Hematopoietic multipotent progenitor cell treated with erythropoietin and hydrocortisone succinate and interleukin-3 and kit ligand, for 17 days (in vitro differentiated cells): Measurements from ENCODE around the gene LMNB1.
"Not testable (repeated sequence)": the region's sequence is repeated elsewhere in the genome, so short reads cannot be mapped to it uniquely, and the experiment has no call there.

Experiments used
- DNase-seq: peaks from one replicate; pipeline ENCODE4 v3.0.0-alpha.2; 2015; ENCODE audit warnings: low spot score

Gene LMNB1

DNA sequence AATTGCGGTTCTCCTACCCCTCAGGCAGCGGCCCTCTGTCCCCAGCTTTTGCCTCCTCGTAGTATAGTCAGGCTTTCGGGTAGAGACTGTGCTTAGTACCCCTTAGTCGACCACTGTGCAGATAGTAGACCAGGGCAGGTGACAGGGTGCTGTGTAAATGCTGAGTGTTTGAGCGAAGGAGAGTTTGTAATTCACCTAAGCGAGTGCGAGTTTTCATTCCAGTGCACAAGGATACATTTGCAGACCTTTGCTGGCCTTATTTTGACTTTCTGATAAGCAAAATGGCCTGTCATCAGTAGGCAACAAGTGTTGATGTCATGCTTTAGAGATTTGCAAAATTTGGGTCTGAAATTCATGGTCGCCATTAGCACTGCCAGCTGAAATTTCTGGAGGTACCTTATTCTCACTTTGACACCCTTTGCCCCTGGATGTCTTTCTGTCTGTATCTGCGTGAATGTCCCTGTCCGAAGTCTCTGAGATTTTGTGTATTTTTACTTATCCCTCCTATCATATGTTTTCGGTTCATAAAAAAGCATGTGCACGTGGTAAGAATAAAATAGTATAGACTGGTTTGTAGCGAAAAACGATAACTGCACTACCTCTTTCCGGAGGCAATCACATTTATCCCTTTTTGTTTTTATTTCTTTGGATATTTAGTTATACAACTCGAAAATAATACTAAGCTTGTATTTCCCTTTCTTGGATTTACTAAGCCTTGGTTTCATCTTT, 1.9 kb downstream of the LMNB1 start:
- DNase-seq, result peak; percentile 36

DNA sequence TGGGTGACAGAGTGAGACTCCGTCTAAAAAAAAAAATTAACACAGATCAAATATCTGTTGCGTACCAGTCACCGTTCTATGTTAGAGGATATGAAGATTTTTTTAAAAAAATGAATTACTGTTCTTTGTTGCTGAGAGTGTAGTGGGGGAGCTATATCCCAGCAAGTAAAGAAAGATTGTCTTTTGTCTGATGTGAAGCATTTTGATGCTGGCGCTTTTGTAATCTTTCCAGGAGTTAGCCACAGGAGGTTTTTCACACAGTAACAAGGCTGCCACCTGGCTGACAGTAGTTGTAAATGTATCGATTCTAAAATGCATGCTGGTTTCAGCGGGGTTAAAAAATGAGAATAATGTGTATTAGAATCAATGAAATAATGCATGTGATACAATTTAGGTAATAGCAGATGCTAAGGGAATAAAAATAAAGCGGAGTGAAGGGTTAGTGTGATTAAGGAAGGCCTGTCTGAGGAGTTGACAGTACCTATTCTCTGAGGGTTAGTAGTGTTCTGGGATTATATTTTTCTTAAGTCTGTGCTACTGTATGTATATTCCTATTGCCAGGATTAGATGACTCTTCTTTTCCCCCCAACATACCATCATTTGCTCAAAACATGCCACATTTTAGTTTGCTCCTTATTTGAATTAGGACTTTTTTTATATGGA, 3.4 kb downstream of the LMNB1 start:
- DNase-seq, result peak; percentile 62

DNA sequence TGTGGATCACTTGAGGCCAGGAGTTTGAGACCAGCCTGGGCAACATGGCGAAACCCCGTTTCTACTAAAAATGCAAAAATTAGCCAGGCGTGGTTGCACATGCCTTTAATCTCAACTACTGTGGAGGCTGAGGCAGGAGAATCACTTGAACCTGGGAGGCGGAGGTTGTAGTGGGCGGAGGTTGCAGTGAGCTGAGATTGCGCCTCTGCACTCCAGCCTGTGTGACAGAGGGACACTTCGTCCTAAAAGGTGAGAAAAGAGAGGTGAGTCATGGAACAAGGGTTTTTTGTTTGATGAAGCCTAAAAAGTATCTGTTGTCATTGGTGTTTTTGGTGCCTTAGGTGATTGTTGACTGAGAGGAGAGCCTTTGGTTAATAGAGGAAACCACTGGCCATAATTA, 11.5 kb downstream of the LMNB1 start:
- DNase-seq, result not testable (repeated sequence)

DNA sequence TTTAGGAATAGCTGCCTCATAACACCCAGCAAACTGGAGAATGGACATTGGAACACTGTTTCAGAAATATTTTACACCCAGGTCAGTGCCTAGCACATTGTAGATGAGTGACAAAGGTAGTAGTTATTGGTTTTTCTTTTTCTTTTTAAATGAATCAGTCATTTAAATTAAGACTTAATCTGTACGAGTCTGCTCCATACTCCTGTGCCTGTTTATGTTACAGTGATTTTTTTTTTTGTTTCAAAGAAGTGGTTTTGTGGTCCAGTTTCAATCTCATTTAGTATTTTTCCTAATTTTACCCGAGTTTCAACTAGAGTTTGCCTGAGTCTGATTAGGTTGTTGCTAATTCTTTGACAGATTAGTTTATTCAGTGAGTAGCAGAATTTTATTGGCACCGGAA, 16.2 kb downstream of the LMNB1 start:
- DNase-seq, result no peak

DNA sequence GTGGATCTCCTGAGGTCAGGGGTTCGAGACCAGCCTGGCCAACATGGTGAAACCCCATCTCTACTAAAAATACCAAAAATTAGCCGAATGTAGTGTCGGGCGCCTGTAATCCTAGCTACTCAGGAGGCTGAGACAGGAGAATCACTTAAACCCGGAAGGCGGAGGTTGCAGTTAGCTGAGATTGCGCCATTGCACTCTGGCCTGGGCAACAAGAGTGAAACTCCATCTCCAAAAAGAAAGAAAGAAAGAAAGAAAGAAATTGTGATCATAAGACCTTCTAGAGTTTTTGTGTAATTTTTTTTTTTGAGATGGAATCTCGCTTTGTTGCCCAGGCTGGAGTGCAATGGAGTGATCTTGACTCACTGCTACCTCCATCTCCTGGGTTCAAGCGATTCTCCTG, 16.7 kb downstream of the LMNB1 start:
- not testable (repeated sequence) for DNase-seq

DNA sequence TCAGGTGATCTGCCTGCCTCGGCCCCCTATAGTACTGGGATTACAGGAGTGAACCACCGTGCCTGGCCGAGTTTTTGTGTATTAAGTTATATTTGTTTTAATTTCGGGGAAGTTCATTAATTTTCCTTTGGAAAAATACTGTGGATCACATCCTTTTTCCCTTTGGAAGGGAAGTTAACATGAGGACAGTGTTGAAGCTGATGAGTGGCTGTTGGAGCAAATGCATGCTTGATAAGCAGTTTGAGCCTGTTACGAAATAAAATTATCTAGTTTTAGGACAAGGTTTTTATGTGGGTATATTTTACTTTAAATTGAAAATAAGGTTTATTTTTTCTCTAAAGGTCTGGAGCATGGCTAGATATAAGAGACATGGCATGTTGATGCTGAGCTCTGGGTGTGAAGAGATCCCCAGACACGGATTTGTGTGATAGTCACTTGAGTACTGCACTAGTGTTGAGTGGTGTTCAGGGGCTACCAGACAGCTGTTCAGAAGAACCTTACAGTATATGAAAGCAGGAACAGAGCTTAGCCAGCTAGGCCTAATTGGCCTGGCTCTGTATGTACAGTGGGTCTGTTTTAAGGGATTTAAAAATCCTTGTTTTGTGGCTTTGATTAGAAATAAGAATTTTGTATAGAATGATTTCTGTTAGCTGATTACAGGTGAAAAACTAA, 17.4 kb downstream of the LMNB1 start:
- DNase-seq, result no peak

DNA sequence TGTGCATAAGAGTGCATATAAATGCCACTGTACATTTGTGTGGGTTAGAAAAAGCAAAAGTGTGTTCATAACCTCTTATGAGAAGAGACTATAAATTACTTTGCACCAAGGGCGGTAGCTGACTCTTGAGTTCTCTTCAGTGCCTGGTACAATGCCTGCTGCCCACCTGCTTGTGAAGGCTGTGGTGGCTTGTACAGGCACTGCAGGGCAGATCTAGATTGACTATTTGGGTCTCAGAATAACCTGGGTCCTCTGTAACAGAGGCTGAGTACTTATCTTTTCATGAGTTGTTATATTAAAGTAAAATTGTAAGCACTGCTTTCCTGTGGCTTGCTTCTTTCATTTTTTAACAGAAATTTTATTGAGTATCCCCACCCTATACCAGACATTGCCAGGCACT, 22.8 kb downstream of the LMNB1 start:
- no peak for DNase-seq

DNA sequence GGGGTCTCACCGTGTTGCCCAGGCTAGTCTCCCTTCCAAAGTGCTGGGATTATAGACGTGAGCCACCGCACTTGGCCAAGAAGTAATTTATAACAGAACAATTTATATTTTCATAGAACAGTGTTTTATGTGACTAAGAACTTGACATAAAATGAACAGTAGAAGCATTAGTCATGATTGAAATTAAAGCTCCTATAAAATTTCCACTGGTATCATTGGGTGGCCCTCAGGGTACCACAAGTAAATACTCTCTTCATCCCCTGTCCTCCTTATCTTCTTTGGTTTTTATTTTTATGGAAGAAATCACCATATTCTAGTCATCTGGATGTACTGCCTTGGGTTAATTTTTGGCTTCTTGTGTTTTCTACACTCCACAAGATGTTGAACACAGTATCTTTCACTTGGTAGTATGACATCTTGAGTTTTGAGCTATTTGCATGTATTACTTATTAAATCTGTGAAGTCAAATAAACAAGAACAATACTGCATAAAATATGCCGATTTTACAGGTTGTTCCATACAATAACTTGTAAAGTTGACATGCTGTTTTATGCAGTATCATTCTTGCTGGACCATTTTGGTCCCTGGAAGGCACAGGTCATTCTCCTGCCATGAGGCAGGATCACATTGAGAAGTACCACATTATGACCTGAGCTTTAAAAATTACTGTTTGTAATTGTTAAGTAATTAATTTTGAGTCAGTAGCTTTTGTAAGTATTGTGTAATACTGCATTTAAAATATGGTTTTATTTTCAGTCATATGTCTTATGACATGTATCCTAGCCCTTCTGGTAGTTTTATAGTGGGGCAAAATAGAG, 24.4 kb downstream of the LMNB1 start:
- DNase-seq, result no peak

DNA sequence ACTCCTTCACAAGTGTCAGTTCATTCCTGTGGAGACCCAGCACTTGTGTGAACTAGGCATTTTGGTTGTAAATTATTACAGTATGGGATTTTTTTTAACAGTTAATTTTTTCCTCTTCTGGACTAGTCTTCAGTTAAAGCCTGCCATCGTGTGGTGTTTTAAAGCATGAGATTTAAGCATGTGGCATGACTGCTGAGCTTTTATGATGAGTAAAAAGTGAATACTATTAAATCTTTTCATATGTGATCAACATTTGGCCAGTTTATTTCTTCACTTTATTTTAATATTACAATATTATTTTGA, 25.0 kb downstream of the LMNB1 start:
- no peak for DNase-seq

DNA sequence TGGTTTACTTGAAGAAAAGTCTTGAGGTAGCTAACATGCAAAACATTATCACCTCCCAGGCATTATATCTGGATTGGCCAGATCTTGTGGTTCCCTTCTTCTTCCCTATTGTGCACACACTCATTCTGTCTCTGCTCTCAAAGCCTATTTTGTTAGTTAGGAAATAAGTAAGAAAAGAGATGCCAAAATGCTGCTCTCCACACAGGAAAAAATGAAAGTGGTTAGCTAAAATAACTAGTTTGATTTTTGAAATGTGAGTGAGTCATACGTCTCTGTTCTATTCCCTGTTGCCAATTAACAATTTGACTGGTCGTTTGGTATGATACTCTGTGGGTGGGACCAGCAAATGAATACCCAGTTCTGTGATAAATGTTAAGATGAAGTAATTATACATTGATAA, 28.1 kb downstream of the LMNB1 start:
- no peak for DNase-seq

DNA sequence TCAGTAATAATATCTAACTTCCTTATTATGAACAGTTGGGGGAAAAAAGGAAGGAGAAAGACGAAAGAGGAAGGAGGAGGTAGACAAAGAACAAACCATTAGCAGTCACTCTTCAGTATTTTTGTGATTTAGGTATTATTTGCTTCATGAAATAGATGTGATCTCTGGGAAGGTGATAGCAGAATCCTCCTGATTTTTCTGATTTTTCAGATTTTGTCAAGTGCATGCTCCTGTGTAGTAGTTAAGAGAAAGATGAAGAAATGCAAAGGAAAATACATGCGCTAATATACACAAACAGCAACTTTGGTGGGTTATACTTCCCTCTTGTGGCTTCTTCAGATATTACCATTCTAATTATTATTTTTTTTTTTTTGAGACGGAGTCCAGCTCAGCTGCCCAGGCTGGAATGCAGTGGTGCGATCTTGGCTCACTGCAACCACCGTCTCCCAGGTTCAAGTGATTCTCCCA, 31.6 kb downstream of the LMNB1 start:
- DNase-seq, result peak; percentile 64

DNA sequence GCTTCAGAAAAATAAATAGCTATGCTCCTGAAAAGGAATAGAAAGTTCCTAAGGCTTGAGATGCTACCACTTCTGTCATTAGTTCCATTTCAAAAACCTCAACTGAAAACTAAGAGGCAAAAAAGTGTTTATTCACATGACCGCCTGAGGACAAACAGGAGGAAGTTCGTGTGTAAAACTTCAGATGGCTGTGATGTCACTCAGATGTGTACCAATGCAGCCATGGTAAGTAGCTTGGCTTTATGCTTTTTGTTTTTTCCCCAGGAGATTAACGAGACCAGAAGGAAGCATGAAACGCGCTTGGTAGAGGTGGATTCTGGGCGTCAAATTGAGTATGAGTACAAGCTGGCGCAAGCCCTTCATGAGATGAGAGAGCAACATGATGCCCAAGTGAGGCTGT, 33.0 kb downstream of the LMNB1 start:
- no peak for DNase-seq

DNA sequence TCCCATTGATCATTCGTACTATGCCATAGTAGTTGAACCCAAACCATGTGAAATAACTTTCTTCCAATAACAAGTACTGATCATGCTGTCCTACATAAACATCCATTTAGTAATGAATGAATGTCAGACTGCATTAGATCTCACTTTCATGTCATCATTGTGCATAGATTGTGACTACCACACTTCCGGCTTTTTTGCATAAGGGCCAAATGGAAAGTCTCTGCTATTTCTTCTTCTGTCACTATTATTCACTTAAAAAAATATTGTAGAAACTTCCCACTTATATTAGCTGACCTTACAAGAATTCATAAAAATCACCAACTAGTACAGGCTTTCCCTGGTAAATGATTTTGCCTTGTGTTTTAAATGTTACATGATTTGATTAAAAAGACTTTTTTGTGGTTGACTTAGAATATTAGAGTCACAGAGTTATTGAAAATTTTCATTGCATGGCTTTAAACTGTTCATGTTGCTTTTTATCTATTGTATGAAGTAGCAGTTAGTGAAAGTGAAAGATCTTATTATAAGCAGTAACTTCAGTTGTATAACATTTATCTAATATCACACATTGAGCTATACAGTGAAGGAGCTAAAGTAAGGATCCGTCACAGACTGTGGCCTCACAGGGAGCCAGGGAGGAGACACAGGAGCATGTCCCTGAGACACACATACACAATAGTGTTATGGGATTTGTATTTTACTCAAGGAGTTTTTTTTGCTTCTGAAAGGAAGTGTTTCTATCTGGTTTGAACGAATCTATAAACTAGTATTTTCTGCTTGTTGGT, 33.9 kb downstream of the LMNB1 start:
- no peak for DNase-seq

DNA sequence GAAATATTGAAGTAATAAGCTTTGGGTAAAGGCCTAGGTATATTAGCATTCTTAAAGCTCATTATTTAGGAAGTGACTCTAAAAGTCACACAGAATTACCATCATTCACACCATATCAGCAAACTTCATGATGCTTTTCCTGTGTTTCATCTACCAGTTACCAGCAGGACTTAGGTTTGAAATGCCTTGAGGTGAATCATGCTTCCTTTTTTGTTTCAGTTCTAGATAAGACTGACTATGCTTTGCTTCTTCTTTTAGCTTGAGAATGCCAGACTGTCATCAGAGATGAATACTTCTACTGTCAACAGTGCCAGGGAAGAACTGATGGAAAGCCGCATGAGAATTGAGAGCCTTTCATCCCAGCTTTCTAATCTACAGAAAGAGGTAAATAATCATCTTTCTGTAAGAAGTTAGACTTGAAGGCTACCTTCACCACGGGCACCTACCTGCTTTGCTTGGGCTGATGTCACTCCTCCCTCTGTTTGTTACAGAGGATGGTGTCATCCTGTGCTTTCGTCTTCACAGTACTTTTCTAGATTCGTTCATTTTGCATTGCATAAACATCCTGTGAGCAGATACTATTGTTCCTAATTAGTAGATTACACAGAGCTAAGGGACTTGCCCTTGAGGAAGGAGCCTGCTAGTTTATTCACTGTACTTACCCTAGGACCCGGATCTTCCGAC, 34.7 kb downstream of the LMNB1 start:
- no peak for DNase-seq

DNA sequence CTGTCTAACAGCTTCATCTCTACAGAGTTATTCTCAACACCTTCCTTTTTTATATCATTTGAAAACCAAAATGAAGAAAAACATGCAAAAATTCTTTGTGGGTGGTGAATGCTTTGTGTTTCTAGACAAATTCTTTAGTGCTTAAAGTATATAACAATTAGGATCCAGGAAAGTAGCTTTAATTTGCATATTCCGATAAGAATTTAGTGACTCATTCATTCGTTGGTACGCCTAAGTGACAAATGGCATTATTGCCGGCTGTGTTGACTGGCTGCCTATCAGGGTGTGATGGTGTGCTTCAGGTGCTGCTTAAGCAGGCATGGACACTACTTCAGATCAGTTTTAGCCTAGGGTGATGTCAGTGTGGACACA, 35.2 kb downstream of the LMNB1 start:
- no peak for DNase-seq

DNA sequence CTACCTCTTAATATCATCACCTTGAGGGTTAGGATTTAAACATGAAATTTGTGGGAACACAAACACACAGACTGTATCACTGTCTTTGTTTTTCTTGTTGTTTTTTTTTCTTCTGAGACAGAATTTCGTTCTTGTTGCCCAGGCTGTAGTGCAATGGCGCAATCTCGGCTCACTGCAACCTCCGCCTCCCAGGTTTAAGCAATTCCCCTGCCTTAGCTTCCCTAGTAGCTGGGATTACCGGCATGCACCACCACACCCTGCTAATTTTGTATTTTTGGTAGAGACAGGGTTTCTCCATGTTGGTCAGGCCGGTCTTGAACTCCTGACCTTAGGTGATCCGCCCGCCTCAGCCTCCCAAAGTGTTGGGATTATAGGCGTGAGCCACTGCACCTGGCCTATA, 36.9 kb downstream of the LMNB1 start:
- DNase-seq, result not testable (repeated sequence)

DNA sequence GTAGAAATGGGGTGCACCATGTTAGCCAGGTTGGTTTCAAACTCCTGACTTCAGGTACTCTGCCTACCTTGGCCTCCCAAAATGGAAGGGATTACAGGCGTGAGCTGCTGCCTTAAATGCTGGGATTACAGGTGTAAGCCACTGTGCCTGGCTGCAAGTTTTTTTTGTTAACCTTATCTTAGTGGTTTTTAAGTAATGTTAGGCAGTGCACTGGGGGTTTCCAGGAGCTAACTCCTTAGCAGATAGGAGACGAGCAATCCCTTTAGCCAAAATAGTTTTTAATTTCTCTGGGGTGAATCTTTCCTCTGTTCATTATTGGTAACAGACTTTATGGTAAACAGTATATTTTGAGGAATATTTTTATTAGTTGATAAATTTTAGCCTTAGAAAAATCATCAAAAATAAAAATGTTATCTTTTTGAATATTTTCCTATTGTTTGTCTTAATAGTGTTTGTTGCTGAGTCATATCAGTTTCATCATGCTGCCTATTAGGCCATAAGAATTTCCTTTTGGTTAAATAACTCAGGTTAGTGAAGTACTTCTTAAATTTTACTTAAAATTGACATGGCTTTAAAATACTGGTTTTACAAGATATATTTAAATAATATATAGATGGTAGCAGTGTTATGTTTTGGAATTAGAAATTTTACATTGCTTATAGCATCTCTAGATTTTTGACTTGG, 37.9 kb downstream of the LMNB1 start:
- DNase-seq, result no peak

DNA sequence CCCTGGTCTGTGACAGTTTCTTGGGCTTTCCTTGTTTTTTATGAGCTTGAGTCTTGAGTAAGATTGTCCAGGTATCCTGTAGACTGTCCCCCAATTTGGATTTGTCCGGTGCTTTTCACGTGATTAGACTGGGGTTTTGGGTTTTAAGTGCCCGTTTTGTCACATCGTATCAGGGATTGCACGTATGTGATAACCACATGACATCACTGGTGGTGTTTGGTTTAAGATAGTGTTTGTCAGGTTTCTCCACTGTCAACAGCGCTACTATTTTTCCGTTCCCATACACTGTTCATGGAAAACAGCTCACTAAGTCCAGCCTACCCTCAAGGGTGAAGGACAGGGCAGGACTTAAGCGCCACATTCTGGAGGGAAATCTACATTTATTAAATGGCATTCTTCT, 39.7 kb downstream of the LMNB1 start:
- DNase-seq, result no peak

DNA sequence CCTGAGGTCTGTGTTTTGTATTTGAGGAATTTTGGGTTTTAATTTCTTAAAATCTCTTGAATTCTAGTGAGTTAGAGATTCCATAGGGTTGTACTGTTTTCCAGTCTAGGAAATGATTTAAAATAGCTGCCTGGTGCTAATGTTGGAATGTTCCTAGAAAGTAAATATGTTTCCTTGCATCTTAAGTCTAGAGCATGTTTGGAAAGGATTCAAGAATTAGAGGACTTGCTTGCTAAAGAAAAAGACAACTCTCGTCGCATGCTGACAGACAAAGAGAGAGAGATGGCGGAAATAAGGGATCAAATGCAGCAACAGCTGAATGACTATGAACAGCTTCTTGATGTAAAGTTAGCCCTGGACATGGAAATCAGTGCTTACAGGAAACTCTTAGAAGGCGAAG, 41.8 kb downstream of the LMNB1 start:
- no peak for DNase-seq

DNA sequence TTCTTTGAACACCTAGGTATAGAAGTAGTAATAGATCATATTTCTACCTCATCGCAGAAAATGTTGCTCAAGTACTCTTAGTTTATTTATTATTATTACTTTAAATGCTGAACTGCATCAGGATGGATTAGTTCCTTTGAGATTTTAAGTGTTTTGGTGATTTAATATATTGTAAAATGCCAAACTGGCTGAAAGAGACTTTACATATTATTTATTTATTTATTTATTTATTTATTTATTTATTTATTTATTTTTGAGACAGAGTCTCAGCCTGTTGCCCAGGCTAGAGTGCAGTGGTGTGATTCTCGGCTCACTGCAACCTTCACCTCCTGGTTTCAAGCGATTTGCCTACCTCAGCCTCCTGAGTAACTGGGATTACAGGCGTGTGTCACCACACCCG, 42.3 kb downstream of the LMNB1 start:
- DNase-seq, result no peak
